Sigmoid colon (tissue), 7 donors: ENCODE results near the gene TSPOAP1. TPM values are rescaled to one million over a fixed set of nuclear protein-coding genes. Genes with fewer than 3 reads are reported as not detected.

ENCODE experiments used
- DNase-seq: peaks from one replicate; pipeline ENCODE4 v3.0.0-alpha.2; 2019
- H3K27ac ChIP-seq, 4 donors: fragments of 200-600 bp; sonication (generic); one replicate each; pipeline ENCODE4 v1.5.1; 2016 to 2019; ENCODE audit warnings: mild to moderate bottlenecking in 1 of 4
- H3K27me3 ChIP-seq, 3 donors: fragments of 200-600 bp; sonication (generic); one replicate each; pipeline ENCODE4 v1.5.1; 2019; ENCODE audit warnings: mild to moderate bottlenecking in 1 of 3
- H3K36me3 ChIP-seq, 4 donors: fragments of 200-600 bp; sonication (generic); one replicate each; pipeline ENCODE4 v1.5.1; 2016 to 2019
- H3K4me1 ChIP-seq, 4 donors: fragments of 200-600 bp; sonication (generic); one replicate each; pipeline ENCODE4 v1.5.1; 2017 to 2019
- H3K4me3 ChIP-seq, 4 donors: fragments of 200-600 bp; sonication (generic); one replicate each; pipeline ENCODE4 v1.5.1; 2017 to 2019; ENCODE audit warnings: mild to moderate bottlenecking in 2 of 4, moderate library complexity in 1 of 4
- H3K9me3 ChIP-seq, 4 donors: fragments of 200-600 bp in 3 of 4; sonication (generic) in 3 of 4; one replicate each; pipeline versions ENCODE4 v1.5.1 to v1.6.1; 2013 to 2019
- EP300 ChIP-seq, 4 donors: sonication (generic); formaldehyde crosslinking; IDR thresholded peaks; one replicate each; pipeline ENCODE4 v1.6.1; 2017; ENCODE audit warnings: antibody characterized with exemption in 4 of 4
- POLR2A ChIP-seq, 2 donors: fragments of 450-650 bp; IDR thresholded peaks; one replicate each; pipeline ENCODE4 v1.6.1; 2016; ENCODE audit warnings: antibody characterized with exemption in 2 of 2, mild to moderate bottlenecking in 2 of 2, moderate library complexity in 2 of 2
- POLR2AphosphoS5 ChIP-seq, 4 donors: sonication (generic); formaldehyde crosslinking; IDR thresholded peaks; one replicate each; pipeline ENCODE4 v1.6.1; 2017; ENCODE audit warnings: antibody characterized with exemption in 4 of 4
- WGBS, 2 donors: extraction: QIAGEN DNeasy Blood & Tissue Kit; methylation state at CpG; one replicate each; pipeline ENCODE4 v1.1.7; 2013; 5-methylcytosine and 5-hydroxymethylcytosine counted together
- intact Hi-C: fragments of 100-400 bp; cut with DNase I; formaldehyde crosslinking; loops from one replicate; pipeline ENCODE4 v1.15.1; 2023
- polyA plus RNA-seq, 3 donors: library from polyadenylated mRNA; stranded (reverse); fragments of 200-250 nt; gene quantifications; one replicate each; pipeline ENCODE4 v1.2.3, GENCODE V29; 2013
- total RNA-seq, 4 donors: library from RNA; depleted of rRNA; stranded (reverse); fragments of >200 nt; gene quantifications; one replicate each; pipeline ENCODE4 v1.1.0, GENCODE V29; 2016
- TF ChIP-seq, protein P1 (sequence below), 4 experiments: fragments of 450-650 bp in 3 of 4; fragments of 200-600 bp in 1 of 4; IDR thresholded peaks; one replicate each; pipeline ENCODE4 v1.5.1; 2016 to 2019; ENCODE audit warnings: antibody characterized with exemption in 4 of 4, mild to moderate bottlenecking in 3 of 4, moderate library complexity in 2 of 4
- donor health status: healthy with polysubstance abuse.
- donor health status: Bipolar disorder and iron deficiency.
- donor health status: healthy.

TSPOAP1 gene
- total and polyA plus RNA-seq, 7 donors, result 0.69 to 28.4 (median 12.5) TPM

DNA sequence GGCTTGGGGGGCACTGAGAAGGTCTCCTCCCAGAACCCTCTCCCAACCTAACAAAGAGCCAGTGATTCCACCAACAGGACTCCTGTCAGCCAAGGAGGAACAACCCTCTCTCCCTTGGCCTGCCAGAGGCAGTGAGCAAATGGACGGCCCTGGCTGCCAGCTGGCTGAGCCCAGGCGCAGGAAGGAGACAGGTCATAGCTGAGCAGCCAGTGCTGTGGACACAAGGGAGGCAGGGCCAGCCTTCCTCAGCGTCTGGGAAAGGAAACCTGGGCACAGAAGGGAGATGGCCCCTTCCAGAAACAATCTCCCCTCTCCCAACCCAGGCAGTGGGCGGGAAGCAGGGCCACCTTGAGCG, 50.0 kb downstream of the TSPOAP1 start:
- peak; percentile 79 for DNase-seq
- H3K36me3 ChIP-seq, result no peaks in the 10 kb centered on the region
- intact Hi-C loops, result no loop called here
- peaks cover 0 to 10% (median 4%) of the 10 kb centered on the region in 4 donors for H3K4me1 ChIP-seq
- no peaks in the 10 kb centered on the region for H3K9me3 ChIP-seq
- peaks cover 0 to 28% (median 5%) of the 10 kb centered on the region in 3 donors for H3K27me3 ChIP-seq
- WGBS, 2 donors, result 15 to 57% methylated on average over 5 of the region's 5 CpGs
- H3K4me3 ChIP-seq, result peak overlapping the region in 2 of 4 donors; percentile 19 to 29
- H3K27ac ChIP-seq, result no peak overlapping the region
- TF ChIP-seq POLR2A (IDR thresholded peaks at IDR 0.05) (no peak), POLR2AphosphoS5 (IDR thresholded peaks at IDR 0.05) (no peak), EP300 (IDR thresholded peaks at IDR 0.05) (no peak)
- TF ChIP-seq, protein P1, sequence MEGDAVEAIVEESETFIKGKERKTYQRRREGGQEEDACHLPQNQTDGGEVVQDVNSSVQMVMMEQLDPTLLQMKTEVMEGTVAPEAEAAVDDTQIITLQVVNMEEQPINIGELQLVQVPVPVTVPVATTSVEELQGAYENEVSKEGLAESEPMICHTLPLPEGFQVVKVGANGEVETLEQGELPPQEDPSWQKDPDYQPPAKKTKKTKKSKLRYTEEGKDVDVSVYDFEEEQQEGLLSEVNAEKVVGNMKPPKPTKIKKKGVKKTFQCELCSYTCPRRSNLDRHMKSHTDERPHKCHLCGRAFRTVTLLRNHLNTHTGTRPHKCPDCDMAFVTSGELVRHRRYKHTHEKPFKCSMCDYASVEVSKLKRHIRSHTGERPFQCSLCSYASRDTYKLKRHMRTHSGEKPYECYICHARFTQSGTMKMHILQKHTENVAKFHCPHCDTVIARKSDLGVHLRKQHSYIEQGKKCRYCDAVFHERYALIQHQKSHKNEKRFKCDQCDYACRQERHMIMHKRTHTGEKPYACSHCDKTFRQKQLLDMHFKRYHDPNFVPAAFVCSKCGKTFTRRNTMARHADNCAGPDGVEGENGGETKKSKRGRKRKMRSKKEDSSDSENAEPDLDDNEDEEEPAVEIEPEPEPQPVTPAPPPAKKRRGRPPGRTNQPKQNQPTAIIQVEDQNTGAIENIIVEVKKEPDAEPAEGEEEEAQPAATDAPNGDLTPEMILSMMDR (IDR thresholded peaks at IDR 0.05), result no peak

DNA sequence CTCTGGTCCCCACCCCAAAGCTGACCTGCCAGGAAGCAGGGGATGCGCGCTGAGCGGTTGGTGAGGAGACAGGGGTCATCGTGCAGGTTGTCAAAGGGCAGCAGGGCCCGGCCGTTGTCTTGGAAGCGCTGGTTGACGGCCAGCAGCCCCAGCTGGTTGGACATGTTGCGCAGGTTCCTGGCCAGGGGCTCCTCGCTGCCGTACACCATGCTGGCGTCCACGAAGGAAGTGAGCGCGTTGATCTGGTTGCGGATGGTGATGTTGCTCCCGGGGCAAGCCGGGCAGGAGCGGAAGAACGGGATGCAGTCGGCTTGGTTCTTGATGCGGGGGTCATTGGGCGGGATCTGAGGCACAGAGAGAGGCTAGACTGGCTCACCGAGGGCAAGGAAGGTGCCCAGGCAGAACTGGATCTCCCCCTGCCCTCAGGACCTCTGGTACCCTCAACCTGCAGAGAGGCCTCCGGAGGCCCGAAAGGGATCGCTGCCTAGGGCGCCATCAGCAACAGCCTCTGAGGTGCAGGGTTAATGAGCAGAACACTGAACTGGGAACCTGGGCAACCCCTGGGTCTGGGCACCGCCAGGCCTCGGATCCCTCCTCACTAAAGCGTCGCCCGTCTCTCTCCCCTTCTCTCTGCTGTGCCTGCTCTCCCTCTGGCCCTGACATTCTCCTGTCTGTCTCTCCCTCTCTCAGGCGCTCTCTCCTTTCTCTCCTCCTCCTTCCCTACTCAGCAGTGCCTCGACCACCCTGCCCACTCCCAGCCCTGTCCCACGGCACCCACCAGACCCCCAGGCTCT, 50.6 kb downstream of the TSPOAP1 start:
- TF ChIP-seq, protein P1 (IDR thresholded peaks at IDR 0.05), result no peak
- TF ChIP-seq EP300 (IDR thresholded peaks at IDR 0.05) (no peak), POLR2A (IDR thresholded peaks at IDR 0.05) (no peak)
- 90% methylated on average over 36 of the region's 36 CpGs for WGBS, 2 donors
- no peaks in the 10 kb centered on the region for H3K9me3 ChIP-seq
- no peak overlapping the region for H3K4me3 ChIP-seq
- intact Hi-C loops, result no loop called here
- peaks cover 0 to 28% (median 5%) of the 10 kb centered on the region in 3 donors for H3K27me3 ChIP-seq
- no peaks in the 10 kb centered on the region for H3K36me3 ChIP-seq
- H3K4me1 ChIP-seq, result peaks cover 0 to 10% (median 4%) of the 10 kb centered on the region in 4 donors
- H3K27ac ChIP-seq, result no peak overlapping the region
- no peak for DNase-seq

DNA sequence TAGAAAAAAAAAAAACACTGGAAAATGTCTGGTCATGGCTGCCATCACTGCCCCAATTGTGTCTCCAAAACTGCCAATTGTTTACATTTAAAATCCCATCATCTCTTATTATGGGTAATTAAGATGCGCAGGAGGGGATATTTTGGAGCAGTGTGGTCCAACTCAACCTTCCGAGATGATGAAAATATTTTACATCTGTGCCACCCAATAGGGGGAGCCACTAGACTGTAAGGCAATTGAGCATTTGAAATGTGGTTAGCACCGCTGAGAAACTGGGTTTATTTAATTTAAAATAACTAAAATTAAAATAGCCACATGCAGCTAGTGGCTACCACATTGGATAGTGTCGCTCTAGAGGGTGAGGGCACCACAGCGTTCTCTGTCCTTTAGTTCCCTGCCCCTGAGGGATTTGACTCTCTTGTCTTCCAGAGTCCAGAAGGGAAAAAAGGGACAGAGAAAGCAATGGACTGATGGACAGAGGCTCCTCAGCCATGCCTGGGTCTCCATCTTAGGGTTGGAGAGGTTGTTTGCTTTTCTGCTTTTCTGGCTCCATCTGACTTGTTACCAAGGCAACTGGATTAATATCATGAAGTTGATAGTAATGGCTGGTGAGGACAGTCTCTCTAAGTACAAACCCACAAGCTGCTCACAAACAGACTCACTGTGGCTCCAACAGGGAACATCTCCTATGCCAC, 51.3 kb downstream of the TSPOAP1 start:
- 56 to 63% methylated on average over 5 of the region's 5 CpGs for WGBS, 2 donors
- Histone ChIP-seq H3K4me3 (no peak overlapping the region), H3K9me3 (no peaks in the 10 kb centered on the region), H3K27ac (no peak overlapping the region), H3K4me1 (peaks cover 0 to 10% (median 4%) of the 10 kb centered on the region in 4 donors), H3K36me3 (no peaks in the 10 kb centered on the region), H3K27me3 (peaks cover 0 to 28% (median 5%) of the 10 kb centered on the region in 3 donors)
- DNase-seq, result no peak
- intact Hi-C loops, result no loop called here
- TF ChIP-seq, protein P1 (IDR thresholded peaks at IDR 0.05), result no peak
- TF ChIP-seq EP300 (IDR thresholded peaks at IDR 0.05) (no peak), POLR2A (IDR thresholded peaks at IDR 0.05) (no peak), POLR2AphosphoS5 (IDR thresholded peaks at IDR 0.05) (no peak)

DNA sequence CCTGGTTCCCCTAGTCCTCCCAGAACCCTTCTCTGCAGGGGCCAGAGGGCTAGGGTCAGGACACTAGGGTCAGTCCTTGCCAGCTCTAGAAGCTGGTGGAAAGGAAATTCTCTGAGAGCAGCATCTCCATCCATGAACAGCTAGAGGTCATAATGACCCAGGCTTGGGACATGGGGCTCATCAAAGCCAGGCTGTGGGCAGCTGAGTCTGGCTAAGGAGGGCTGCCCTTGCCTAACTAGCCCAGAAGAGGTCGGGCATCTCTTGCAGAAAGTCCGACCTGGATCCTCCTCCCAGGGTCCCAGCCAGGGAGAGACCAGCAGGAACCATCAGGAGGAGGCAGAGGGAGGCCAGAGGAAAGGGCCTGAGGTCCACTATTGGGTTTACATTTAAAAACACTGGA, 52.2 kb downstream of the TSPOAP1 start:
- Histone ChIP-seq H3K27me3 (peaks cover 0 to 28% (median 5%) of the 10 kb centered on the region in 3 donors), H3K4me3 (no peak overlapping the region), H3K9me3 (no peaks in the 10 kb centered on the region), H3K27ac (no peak overlapping the region), H3K4me1 (peaks cover 0 to 10% (median 4%) of the 10 kb centered on the region in 4 donors), H3K36me3 (no peaks in the 10 kb centered on the region)
- WGBS, 2 donors, result 52 to 55% methylated on average over 2 of the region's 2 CpGs
- intact Hi-C loops, result no loop called here
- no peak for TF ChIP-seq POLR2A (IDR thresholded peaks at IDR 0.05)
- TF ChIP-seq EP300 (IDR thresholded peaks at IDR 0.05), result no peak
- TF ChIP-seq, protein P1 (IDR thresholded peaks at IDR 0.05), result no peak
- no peak for TF ChIP-seq POLR2AphosphoS5 (IDR thresholded peaks at IDR 0.05)
- DNase-seq, result no peak
